ENCODE results near the gene RMC1. TPM values are rescaled to one million over a fixed set of nuclear protein-coding genes. Genes with fewer than 3 reads are reported as not detected.

The RMC1 gene
- total RNA-seq, 1 experiment from 2014 or later = 38.4 TPM

- no peak for DNase-seq (ENCODE audit: low read depth, low spot score)
- Histone ChIP-seq H3K4me2 (ENCODE audit: low read length) (no peak overlapping the region), H3K27me3 (ENCODE audit: insufficient read depth, low read length) (no peaks in the 10 kb centered on the region), H3K79me2 (ENCODE audit: insufficient read depth, low read length) (peaks cover 64% of the 10 kb centered on the region), H3K9me2 (ENCODE audit: insufficient read depth) (no peaks in the 10 kb centered on the region), H3K27ac (ENCODE audit: low read depth, low read length) (no peak overlapping the region), H3K9me3 (ENCODE audit: control insufficient read depth in 1 of 2, insufficient read depth in 1 of 2, low read depth in 1 of 2, low read length in 2 of 2) (no peaks in the 10 kb centered on the region), H3K9ac (ENCODE audit: low read length) (no peak overlapping the region), H2AFZ (ENCODE audit: low read depth, low read length, poor library complexity, severe bottlenecking) (no peak overlapping the region), H3K36me3 (ENCODE audit: control insufficient read depth in 1 of 2, insufficient read depth in 2 of 2, low read length in 2 of 2) (peaks cover 0 to 12% of the 10 kb centered on the region in 2 experiments; a peak in 2 of 4 replicates), H4K20me1 (ENCODE audit: insufficient read depth) (no peaks in the 10 kb centered on the region), H3K4me3 (replicated peaks in 1 of 2; ENCODE audit: low read depth in 1 of 2, low read length in 2 of 2) (no peak overlapping the region), H3K4me1 (ENCODE audit: control insufficient read depth in 1 of 2, insufficient read depth in 2 of 2, low read length in 2 of 2) (peaks cover 0 to 11% of the 10 kb centered on the region in 2 experiments; a peak in 2 of 4 replicates)
- TF ChIP-seq ELF1 (IDR thresholded peaks at IDR 0.05; ENCODE audit: borderline replicate concordance, low read depth) (no peak), ZFX (IDR thresholded peaks at IDR 0.05) (no peak), YY1 (IDR thresholded peaks at IDR 0.05; ENCODE audit: extremely low read depth, insufficient replicate concordance, low read depth, low read length) (no peak), POLR2A (IDR thresholded peaks at IDR 0.05; ENCODE audit: borderline replicate concordance, extremely low read depth, insufficient read depth, insufficient read length) (no peak), CBX3 (IDR thresholded peaks at IDR 0.05; ENCODE audit: low read depth) (no peak), JUND (IDR thresholded peaks at IDR 0.05) (no peak), REST (IDR thresholded peaks at IDR 0.05; ENCODE audit: low read depth) (no peak), RAD21 (IDR thresholded peaks at IDR 0.05; ENCODE audit: low read depth) (no peak), FOSL1 (IDR thresholded peaks at IDR 0.05; ENCODE audit: low read depth) (no peak), POLR2AphosphoS5 (IDR thresholded peaks at IDR 0.05; ENCODE audit: low read depth, low read length) (no peak), ZNF274 (IDR thresholded peaks at IDR 0.05; ENCODE audit: low read depth, low read length) (no peak), SRF (IDR thresholded peaks at IDR 0.05; ENCODE audit: low read depth) (no peak), SP1 (IDR thresholded peaks at IDR 0.05; ENCODE audit: low read depth) (no peak), SIN3A (IDR thresholded peaks at IDR 0.05; ENCODE audit: low read depth) (no peak), EZH2 (IDR thresholded peaks at IDR 0.05) (no peak), ATF3 (IDR thresholded peaks at IDR 0.05) (no peak), TCF7L2 (IDR thresholded peaks at IDR 0.05; ENCODE audit: borderline replicate concordance, extremely low read depth, insufficient read depth, insufficient read length) (no peak)
- TF ChIP-seq, protein P1, sequence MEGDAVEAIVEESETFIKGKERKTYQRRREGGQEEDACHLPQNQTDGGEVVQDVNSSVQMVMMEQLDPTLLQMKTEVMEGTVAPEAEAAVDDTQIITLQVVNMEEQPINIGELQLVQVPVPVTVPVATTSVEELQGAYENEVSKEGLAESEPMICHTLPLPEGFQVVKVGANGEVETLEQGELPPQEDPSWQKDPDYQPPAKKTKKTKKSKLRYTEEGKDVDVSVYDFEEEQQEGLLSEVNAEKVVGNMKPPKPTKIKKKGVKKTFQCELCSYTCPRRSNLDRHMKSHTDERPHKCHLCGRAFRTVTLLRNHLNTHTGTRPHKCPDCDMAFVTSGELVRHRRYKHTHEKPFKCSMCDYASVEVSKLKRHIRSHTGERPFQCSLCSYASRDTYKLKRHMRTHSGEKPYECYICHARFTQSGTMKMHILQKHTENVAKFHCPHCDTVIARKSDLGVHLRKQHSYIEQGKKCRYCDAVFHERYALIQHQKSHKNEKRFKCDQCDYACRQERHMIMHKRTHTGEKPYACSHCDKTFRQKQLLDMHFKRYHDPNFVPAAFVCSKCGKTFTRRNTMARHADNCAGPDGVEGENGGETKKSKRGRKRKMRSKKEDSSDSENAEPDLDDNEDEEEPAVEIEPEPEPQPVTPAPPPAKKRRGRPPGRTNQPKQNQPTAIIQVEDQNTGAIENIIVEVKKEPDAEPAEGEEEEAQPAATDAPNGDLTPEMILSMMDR (IDR thresholded peaks at IDR 0.05 in 2 of 3, conservative IDR thresholded peaks at IDR 0.05 in 1 of 3; ENCODE audit: borderline replicate concordance in 1 of 3, insufficient read depth in 1 of 3, low read depth in 2 of 3, low read length in 2 of 3) = no peak
- TF ChIP-seq, protein P2, sequence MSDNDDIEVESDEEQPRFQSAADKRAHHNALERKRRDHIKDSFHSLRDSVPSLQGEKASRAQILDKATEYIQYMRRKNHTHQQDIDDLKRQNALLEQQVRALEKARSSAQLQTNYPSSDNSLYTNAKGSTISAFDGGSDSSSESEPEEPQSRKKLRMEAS (IDR thresholded peaks at IDR 0.05) = no peak
- TF ChIP-seq, protein P3, sequence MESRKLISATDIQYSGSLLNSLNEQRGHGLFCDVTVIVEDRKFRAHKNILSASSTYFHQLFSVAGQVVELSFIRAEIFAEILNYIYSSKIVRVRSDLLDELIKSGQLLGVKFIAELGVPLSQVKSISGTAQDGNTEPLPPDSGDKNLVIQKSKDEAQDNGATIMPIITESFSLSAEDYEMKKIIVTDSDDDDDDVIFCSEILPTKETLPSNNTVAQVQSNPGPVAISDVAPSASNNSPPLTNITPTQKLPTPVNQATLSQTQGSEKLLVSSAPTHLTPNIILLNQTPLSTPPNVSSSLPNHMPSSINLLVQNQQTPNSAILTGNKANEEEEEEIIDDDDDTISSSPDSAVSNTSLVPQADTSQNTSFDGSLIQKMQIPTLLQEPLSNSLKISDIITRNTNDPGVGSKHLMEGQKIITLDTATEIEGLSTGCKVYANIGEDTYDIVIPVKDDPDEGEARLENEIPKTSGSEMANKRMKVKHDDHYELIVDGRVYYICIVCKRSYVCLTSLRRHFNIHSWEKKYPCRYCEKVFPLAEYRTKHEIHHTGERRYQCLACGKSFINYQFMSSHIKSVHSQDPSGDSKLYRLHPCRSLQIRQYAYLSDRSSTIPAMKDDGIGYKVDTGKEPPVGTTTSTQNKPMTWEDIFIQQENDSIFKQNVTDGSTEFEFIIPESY (IDR thresholded peaks at IDR 0.05; ENCODE audit: extremely low read depth, insufficient replicate concordance, low read length) = no peak
- CTCF ChIA-PET = no interaction called here
- POLR2A ChIA-PET = no interaction called here
- no peak for ATAC-seq
- RAD21 ChIA-PET (ENCODE audit: low non-redundant PET in 1 of 2, low total read pairs in 2 of 2, uncharacterized antibody in 2 of 2, unreplicated experiment in 2 of 2) = no interaction called here
- BruUV-seq (replicated peaks) = no TSS peak
- intact Hi-C loops (cut with micrococcal nuclease) = no loop called here
Measured at GRCh38 chr18:23578891-23579653, 75.8 kb downstream of the RMC1 start.

Measured in HCT116 (cell line).